ENCODE results near the gene CRIP3. TPM values are rescaled to one million over a fixed set of nuclear protein-coding genes. Genes with fewer than 3 reads are reported as not detected.

Gene CRIP3
- total and polyA plus RNA-seq, 2 donors (not counting 3 experiments of a cell fraction or from before 2014, with no cell fraction given) = not detected

- BruUV-seq (replicated peaks) = no TSS peak
- Histone ChIP-seq H3K9ac (replicated peaks; ENCODE audit: extremely low read depth, insufficient read depth, low read length) (no peak overlapping the region), H3K4me3 (replicated peaks in 1 of 3; ENCODE audit: insufficient read depth in 1 of 3, low read depth in 1 of 3, low read length in 3 of 3) (no peak overlapping the region), H4K20me1 (replicated peaks; ENCODE audit: control insufficient read depth, extremely low read depth, insufficient read depth, low read length) (no peaks in the 10 kb centered on the region), H2AFZ (ENCODE audit: low read depth, low read length) (no peak overlapping the region), H3K27me3 (ENCODE audit: control insufficient read depth in 2 of 2, insufficient read depth in 2 of 2, low read length in 2 of 2) (peaks cover 2 to 22% of the 10 kb centered on the region in 2 experiments), H3K27ac (ENCODE audit: insufficient read depth, low read depth, low read length) (no peak overlapping the region), H3K4me1 (ENCODE audit: control insufficient read depth, extremely low read depth, insufficient read depth, low read length) (no peaks in the 10 kb centered on the region), H3K4me2 (ENCODE audit: insufficient read depth, low read length) (no peak overlapping the region), H3K79me2 (ENCODE audit: control insufficient read depth, insufficient read depth, low read length) (no peaks in the 10 kb centered on the region), H3K36me3 (ENCODE audit: control insufficient read depth in 2 of 2, extremely low read depth in 1 of 2, insufficient read depth in 2 of 2, low read length in 2 of 2) (no peaks in the 10 kb centered on the region), H3K9me1 (replicated peaks; ENCODE audit: control insufficient read depth, extremely low read depth, insufficient read depth, low read length) (no peaks in the 10 kb centered on the region), H3K9me3 (replicated peaks; ENCODE audit: control insufficient read depth, insufficient read depth, low read length) (no peaks in the 10 kb centered on the region)
- ChIA-PET POLR2A (no interaction called here), CTCF (no interaction called here)
- DNase-seq (ENCODE audit: low read depth, low spot score) (no peak), FAIRE-seq (no peak)
- TF ChIP-seq MYC (IDR thresholded peaks at IDR 0.05; ENCODE audit: low read depth, low read length) (no peak), POLR2AphosphoS5 (IDR thresholded peaks at IDR 0.05; ENCODE audit: insufficient read depth, low read depth, low read length) (no peak), JUN (IDR thresholded peaks at IDR 0.05; ENCODE audit: borderline replicate concordance, insufficient read depth, insufficient read length, low read depth) (no peak), POLR2A (IDR thresholded peaks at IDR 0.05; ENCODE audit: low read depth, low read length) (no peak), FOS (IDR thresholded peaks at IDR 0.05; ENCODE audit: borderline replicate concordance, insufficient read depth, low read length) (no peak), EZH2 (IDR thresholded peaks at IDR 0.05; ENCODE audit: borderline replicate concordance, low read depth, low read length, severe bottlenecking) (no peak), GATA2 (IDR thresholded peaks at IDR 0.05; ENCODE audit: insufficient read depth, insufficient read length, low read depth, low read length) (no peak)
- TF ChIP-seq, protein P1, sequence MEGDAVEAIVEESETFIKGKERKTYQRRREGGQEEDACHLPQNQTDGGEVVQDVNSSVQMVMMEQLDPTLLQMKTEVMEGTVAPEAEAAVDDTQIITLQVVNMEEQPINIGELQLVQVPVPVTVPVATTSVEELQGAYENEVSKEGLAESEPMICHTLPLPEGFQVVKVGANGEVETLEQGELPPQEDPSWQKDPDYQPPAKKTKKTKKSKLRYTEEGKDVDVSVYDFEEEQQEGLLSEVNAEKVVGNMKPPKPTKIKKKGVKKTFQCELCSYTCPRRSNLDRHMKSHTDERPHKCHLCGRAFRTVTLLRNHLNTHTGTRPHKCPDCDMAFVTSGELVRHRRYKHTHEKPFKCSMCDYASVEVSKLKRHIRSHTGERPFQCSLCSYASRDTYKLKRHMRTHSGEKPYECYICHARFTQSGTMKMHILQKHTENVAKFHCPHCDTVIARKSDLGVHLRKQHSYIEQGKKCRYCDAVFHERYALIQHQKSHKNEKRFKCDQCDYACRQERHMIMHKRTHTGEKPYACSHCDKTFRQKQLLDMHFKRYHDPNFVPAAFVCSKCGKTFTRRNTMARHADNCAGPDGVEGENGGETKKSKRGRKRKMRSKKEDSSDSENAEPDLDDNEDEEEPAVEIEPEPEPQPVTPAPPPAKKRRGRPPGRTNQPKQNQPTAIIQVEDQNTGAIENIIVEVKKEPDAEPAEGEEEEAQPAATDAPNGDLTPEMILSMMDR (IDR thresholded peaks at IDR 0.05; ENCODE audit: extremely low read depth in 1 of 2, insufficient read depth in 1 of 2, low read depth in 1 of 2, low read length in 2 of 2) = no peak
- TF ChIP-seq, protein P2, sequence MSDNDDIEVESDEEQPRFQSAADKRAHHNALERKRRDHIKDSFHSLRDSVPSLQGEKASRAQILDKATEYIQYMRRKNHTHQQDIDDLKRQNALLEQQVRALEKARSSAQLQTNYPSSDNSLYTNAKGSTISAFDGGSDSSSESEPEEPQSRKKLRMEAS (IDR thresholded peaks at IDR 0.05; ENCODE audit: insufficient read depth, insufficient read length) = no peak
- intact Hi-C loops (cut with micrococcal nuclease) = no loop called here
- dilution Hi-C loops (cut with MboI; ENCODE audit: extremely low pct_ligation_motif_present, low sequenced_read_pairs) = no loop called here
Observed at GRCh38 chr6:43295456-43295855, 13.2 kb downstream of the CRIP3 start.
